Hepatocyte (in vitro differentiated cells): ENCODE results near the gene MAP3K8.
"Not testable (repeated sequence)": the region's sequence is repeated elsewhere in the genome, so short reads cannot be mapped to it uniquely, and the experiment has no call there.

ENCODE experiments used
- EZH2 ChIP-seq: fragments of 200-600 bp; sonication (generic); IDR thresholded peaks from 2 replicates; pipeline ENCODE4 v1.6.1; 2016; ENCODE audit warnings: antibody characterized with exemption, mild to moderate bottlenecking, borderline replicate concordance
- EZH2phosphoT487 ChIP-seq: fragments of 200-600 bp; sonication (generic); IDR thresholded peaks from one replicate; pipeline ENCODE4 v1.6.1; 2018; ENCODE audit warnings: antibody characterized with exemption, mild to moderate bottlenecking, low read depth, moderate library complexity; ENCODE audit not compliant: unreplicated experiment, severe bottlenecking
- TF ChIP-seq, protein P1 (sequence below): fragments of 200-600 bp; sonication (generic); IDR thresholded peaks from 2 replicates; pipeline ENCODE4 v1.5.1; 2016; ENCODE audit warnings: antibody characterized with exemption, mild to moderate bottlenecking; ENCODE audit not compliant: poor library complexity

GRCh38 chr10:30475515-30475914 is 41.5 kb downstream of the MAP3K8 start:
- not testable (repeated sequence) for TF ChIP-seq EZH2, EZH2phosphoT487
- TF ChIP-seq, protein P1, sequence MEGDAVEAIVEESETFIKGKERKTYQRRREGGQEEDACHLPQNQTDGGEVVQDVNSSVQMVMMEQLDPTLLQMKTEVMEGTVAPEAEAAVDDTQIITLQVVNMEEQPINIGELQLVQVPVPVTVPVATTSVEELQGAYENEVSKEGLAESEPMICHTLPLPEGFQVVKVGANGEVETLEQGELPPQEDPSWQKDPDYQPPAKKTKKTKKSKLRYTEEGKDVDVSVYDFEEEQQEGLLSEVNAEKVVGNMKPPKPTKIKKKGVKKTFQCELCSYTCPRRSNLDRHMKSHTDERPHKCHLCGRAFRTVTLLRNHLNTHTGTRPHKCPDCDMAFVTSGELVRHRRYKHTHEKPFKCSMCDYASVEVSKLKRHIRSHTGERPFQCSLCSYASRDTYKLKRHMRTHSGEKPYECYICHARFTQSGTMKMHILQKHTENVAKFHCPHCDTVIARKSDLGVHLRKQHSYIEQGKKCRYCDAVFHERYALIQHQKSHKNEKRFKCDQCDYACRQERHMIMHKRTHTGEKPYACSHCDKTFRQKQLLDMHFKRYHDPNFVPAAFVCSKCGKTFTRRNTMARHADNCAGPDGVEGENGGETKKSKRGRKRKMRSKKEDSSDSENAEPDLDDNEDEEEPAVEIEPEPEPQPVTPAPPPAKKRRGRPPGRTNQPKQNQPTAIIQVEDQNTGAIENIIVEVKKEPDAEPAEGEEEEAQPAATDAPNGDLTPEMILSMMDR: not testable (repeated sequence)
